Cardiac muscle cell (in vitro differentiated cells and primary cell): ENCODE results near the gene C9orf85. TPM values are rescaled to one million over a fixed set of nuclear protein-coding genes. Genes with fewer than 3 reads are reported as not detected.

Experiments
- DNase-seq, 2 donors: peaks; one replicate each; pipeline versions ENCODE4 v3.0.0 to v3.0.0-alpha.2; 2010 to 2017; ENCODE audit warnings: low read depth in 1 of 2, low spot score in 1 of 2
- H3K27ac ChIP-seq: fragments of 200-600 bp; sonication (generic); 2 replicates; pipeline ENCODE4 v1.5.1; 2016
- H3K27me3 ChIP-seq: fragments of 200-600 bp; sonication (generic); 2 replicates; pipeline ENCODE4 v1.6.0; 2016; ENCODE audit warnings: control low read depth
- H3K36me3 ChIP-seq: fragments of 200-600 bp; sonication (generic); 2 replicates; pipeline ENCODE4 v1.5.1; 2016; ENCODE audit warnings: control low read depth
- H3K4me1 ChIP-seq: fragments of 200-600 bp; sonication (generic); 2 replicates; pipeline ENCODE4 v1.8.1; 2017; ENCODE audit warnings: low read depth, mild to moderate bottlenecking, mixed run types
- H3K4me3 ChIP-seq: fragments of 200-600 bp; sonication (generic); 2 replicates; pipeline ENCODE4 v1.5.1; 2016; ENCODE audit warnings: mild to moderate bottlenecking
- H3K9me3 ChIP-seq: fragments of 200-600 bp; sonication (generic); 2 replicates; pipeline ENCODE4 v1.5.1; 2017; ENCODE audit warnings: low read depth, mild to moderate bottlenecking, control low read depth
- CTCF ChIP-seq: IDR thresholded peaks from 2 replicates; pipeline ENCODE4 v1.5.1; 2012; ENCODE audit warnings: low read depth, mild to moderate bottlenecking, low read length
- polyA plus RNA-seq: library from polyadenylated mRNA; unstranded; fragments of >200 nt; fragmentation: Nextera tagmentation; extraction: Ambion mirVana; gene quantifications from 2 replicates; pipeline ENCODE4 v1.2.1, GENCODE V29; 2016
- total RNA-seq: library from RNA; depleted of rRNA; stranded (reverse); fragments of >200 nt; gene quantifications from 2 replicates; pipeline ENCODE4 v1.2.3, GENCODE V29; 2016

Gene C9orf85
- total and polyA plus RNA-seq, 2 experiments from 2014 or later, result 16.7 to 16.8 TPM

DNA sequence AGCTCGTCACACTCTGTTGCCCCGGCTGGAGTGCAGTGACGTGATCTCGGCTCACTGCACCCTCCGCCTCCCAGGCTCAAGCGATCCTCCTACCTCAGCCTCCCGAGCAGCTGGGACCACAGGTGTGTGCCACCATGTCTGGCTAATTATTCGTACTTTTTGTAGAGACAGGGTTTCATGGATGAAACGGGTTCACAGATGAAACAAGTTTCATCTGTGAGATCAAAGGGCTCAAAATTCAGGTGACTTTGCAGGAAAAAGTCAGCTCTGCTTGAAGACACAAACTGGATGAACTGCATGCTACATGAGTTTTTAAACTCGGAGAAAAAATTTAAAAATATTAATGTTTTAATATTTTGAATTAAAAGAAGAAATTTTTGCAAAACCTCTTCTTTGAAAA lies 24.9 kb upstream of the C9orf85 start:
- peaks cover 7% of the 10 kb centered on the region for H3K4me1 ChIP-seq
- DNase-seq, result no peak
- no peaks in the 10 kb centered on the region for H3K9me3 ChIP-seq

DNA sequence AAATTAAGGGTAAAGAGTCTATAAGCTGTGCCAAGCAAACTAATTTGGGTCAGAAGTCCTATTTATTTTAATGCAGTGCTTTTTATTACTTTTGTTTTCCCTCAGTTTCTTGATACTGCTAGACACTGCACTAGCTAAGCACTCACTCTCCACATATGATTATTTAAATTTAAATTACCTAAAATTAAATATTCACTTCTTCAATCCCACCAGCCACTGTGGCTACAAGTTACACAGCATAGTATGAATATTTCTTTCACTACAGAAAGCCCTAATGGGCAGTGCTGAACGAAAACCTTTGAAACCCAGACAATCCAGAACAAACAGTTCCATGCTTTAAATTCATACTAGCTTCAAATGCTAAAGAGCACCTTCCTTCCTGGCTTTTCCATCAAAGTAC lies 24.1 kb upstream of the C9orf85 start:
- Histone ChIP-seq H3K27me3 (no peaks in the 10 kb centered on the region), H3K4me1 (peaks cover 7% of the 10 kb centered on the region), H3K4me3 (no peak overlapping the region), H3K36me3 (no peaks in the 10 kb centered on the region), H3K27ac (peak overlapping the region; percentile 18), H3K9me3 (no peaks in the 10 kb centered on the region)
- DNase-seq, result no peak
- TF ChIP-seq CTCF, result no peak

More for the DNA sequence above, 24.9 kb upstream of the C9orf85 start:
- no peaks in the 10 kb centered on the region for H3K27me3 ChIP-seq
- no peak overlapping the region for H3K27ac ChIP-seq
- no peaks in the 10 kb centered on the region for H3K36me3 ChIP-seq
- no peak for TF ChIP-seq CTCF
- H3K4me3 ChIP-seq, result no peak overlapping the region

DNA sequence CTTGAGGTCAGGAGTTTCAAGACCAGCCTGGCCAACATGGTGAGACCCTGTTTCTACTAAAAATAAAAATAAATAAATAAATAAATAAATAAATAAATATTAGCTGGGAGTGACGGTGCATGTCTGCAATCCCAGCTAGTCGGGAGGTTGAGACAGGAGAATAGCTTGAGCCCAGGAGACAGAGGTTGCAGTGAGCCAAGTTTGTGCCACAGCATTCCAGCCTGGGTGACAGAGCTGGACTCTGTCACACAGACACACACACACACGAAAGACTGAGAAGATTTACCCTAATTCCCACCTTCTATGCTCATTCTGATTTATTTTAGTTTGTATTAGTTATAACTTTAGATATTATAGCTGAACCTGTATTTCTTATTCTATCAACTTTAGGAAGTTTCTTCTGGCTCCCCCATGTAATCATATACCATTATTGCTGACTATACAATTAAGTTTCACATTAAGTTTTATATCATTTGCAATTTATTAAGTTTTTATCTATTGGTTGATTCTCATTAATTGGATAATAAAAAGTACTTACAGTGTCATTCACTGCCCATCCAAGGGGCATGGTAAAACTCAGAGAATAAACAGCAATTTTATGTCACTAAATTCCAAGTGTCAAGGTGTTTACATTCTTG lies 21.3 kb upstream of the C9orf85 start:
- Histone ChIP-seq H3K36me3 (no peaks in the 10 kb centered on the region), H3K27me3 (no peaks in the 10 kb centered on the region), H3K9me3 (no peaks in the 10 kb centered on the region), H3K27ac (no peak overlapping the region), H3K4me1 (peaks cover 8% of the 10 kb centered on the region), H3K4me3 (no peak overlapping the region)
- DNase-seq, result no peak
- TF ChIP-seq CTCF, result no peak

DNA sequence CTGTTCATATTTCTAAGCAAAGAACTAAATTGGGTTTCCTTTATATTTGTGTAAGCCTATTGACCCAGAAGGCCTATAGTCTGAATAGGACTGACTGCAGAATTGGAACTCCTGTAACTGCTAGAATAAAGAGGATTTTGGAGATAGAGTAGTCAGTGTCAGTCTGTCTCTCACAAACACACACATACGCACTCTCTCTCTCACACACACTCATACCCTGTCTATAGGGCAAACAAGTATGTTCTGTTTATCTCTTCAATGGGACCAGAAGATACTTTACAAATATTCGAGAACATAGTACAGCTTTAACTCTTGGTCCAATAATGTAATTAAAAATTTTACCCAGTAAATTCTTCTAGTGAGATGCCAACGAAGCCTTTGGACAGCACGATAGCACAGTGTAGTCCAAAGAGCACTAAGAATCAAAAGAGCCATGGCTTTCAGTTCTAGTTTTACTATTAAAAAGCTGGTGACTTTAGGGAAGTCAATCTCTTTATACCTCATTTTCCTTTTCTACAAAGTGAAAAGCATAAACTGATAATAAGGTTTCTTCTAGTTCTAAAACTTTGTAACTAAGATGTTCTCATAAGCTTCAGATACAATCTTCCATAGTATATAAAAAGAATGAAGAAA lies 19.8 kb upstream of the C9orf85 start:
- H3K4me3 ChIP-seq, result no peak overlapping the region
- DNase-seq, result no peak
- peaks cover 23% of the 10 kb centered on the region for H3K4me1 ChIP-seq
- no peaks in the 10 kb centered on the region for H3K9me3 ChIP-seq
- H3K27me3 ChIP-seq, result no peaks in the 10 kb centered on the region
- H3K36me3 ChIP-seq, result no peaks in the 10 kb centered on the region
- TF ChIP-seq CTCF, result no peak
- no peak overlapping the region for H3K27ac ChIP-seq

DNA sequence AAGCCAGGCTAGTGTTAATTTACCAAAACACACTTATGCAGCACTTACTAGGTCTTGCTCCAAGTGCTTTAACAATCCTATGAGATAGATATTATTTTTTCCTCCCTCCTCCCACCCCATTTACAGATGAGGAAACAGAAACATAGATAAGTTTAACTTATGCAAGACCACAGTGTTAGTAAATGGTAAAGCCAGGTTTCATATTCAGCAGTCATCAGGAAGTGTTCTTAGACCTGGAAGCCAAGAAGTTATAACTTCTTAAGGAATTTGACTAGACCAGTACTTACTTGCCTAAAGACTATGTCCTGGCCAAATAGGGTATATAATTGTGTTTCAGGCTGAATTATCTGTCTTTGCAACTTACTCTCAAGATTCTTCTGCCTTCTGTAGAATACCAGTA lies 16.3 kb upstream of the C9orf85 start:
- H3K4me1 ChIP-seq, result peaks cover 23% of the 10 kb centered on the region
- no peaks in the 10 kb centered on the region for H3K36me3 ChIP-seq
- no peaks in the 10 kb centered on the region for H3K27me3 ChIP-seq
- no peak for TF ChIP-seq CTCF
- no peak overlapping the region for H3K4me3 ChIP-seq
- H3K9me3 ChIP-seq, result no peaks in the 10 kb centered on the region
- DNase-seq, result peak in 1 of 2 donors; percentile 65
- peak overlapping the region; percentile 36 for H3K27ac ChIP-seq
